ENCODE results near the gene LATS2.

Gene LATS2

GRCh38 chr13:21006141-21007005 lies 55.0 kb downstream of the LATS2 start:
- H3K4me3 ChIP-seq (ENCODE audit: low read depth, low read length): no peak overlapping the region
- TF ChIP-seq, protein P1, sequence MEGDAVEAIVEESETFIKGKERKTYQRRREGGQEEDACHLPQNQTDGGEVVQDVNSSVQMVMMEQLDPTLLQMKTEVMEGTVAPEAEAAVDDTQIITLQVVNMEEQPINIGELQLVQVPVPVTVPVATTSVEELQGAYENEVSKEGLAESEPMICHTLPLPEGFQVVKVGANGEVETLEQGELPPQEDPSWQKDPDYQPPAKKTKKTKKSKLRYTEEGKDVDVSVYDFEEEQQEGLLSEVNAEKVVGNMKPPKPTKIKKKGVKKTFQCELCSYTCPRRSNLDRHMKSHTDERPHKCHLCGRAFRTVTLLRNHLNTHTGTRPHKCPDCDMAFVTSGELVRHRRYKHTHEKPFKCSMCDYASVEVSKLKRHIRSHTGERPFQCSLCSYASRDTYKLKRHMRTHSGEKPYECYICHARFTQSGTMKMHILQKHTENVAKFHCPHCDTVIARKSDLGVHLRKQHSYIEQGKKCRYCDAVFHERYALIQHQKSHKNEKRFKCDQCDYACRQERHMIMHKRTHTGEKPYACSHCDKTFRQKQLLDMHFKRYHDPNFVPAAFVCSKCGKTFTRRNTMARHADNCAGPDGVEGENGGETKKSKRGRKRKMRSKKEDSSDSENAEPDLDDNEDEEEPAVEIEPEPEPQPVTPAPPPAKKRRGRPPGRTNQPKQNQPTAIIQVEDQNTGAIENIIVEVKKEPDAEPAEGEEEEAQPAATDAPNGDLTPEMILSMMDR (IDR thresholded peaks at IDR 0.05; ENCODE audit: low read depth, low read length, missing control alignments): no peak
- no peak for DNase-seq (ENCODE audit: low read depth)

DNA sequence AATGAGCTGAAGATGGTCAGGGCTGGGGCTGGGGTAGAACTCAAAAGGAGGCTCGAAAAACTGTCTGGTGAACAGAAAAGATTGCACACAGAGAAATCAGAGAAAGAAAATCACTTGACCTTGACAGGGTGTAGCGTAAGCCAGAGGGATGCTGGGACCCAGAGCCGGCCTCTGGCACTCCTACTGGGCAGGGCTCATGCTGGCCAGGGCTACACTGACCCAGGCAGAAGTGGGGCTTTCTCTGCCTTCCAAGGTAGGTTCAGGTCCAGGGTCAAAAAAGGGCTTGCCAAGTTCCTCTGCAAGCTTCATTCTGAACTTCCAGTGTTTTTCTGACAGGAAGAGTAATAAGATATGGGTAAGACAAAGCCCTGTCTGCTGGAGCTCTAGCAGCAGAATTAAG lies 56.2 kb downstream of the LATS2 start:
- H3K4me3 ChIP-seq (ENCODE audit: low read depth, low read length): no peak overlapping the region
- TF ChIP-seq, protein P1 (IDR thresholded peaks at IDR 0.05; ENCODE audit: low read depth, low read length, missing control alignments): no peak
- no peak for DNase-seq (ENCODE audit: low read depth)

- no peak overlapping the region for H3K4me3 ChIP-seq (ENCODE audit: low read depth, low read length)
- TF ChIP-seq, protein P1 (IDR thresholded peaks at IDR 0.05; ENCODE audit: low read depth, low read length, missing control alignments): no peak
- DNase-seq (ENCODE audit: low read depth): no peak
Observed at GRCh38 chr13:21001471-21001870, 59.9 kb downstream of the LATS2 start.

DNA sequence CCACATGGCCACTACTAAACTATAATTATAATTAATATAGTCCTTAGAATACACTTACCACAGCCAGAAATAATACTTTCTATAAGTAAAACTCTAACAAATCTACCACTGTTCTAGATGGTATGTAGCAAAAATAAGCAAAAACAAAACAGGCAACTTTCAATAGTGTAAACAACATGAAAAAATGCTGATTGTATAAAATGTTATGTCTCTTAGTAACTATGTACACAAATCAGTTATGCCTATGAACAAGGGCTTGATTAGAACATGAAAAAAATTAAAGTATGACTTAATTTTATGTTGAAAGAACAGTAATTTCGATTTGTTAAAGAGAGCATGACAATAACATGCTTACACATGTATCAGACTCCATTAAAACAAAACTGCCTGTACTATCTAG lies 60.7 kb downstream of the LATS2 start:
- TF ChIP-seq, protein P1 (IDR thresholded peaks at IDR 0.05; ENCODE audit: low read depth, low read length, missing control alignments): no peak
- no peak overlapping the region for H3K4me3 ChIP-seq (ENCODE audit: low read depth, low read length)
- no peak for DNase-seq (ENCODE audit: low read depth)

GRCh38 chr13:20998649-20999415 lies 62.6 kb downstream of the LATS2 start:
- TF ChIP-seq, protein P1 (IDR thresholded peaks at IDR 0.05; ENCODE audit: low read depth, low read length, missing control alignments): no peak
- no peak for DNase-seq (ENCODE audit: low read depth)
- H3K4me3 ChIP-seq (ENCODE audit: low read depth, low read length): no peak overlapping the region

GRCh38 chr13:20997301-20998161 lies 63.9 kb downstream of the LATS2 start:
- DNase-seq (ENCODE audit: low read depth): no peak
- TF ChIP-seq, protein P1 (IDR thresholded peaks at IDR 0.05; ENCODE audit: low read depth, low read length, missing control alignments): no peak
- H3K4me3 ChIP-seq (ENCODE audit: low read depth, low read length): no peak overlapping the region
